Adipocyte (in vitro differentiated cells): Measurements from ENCODE around the gene SLC8A2.

Experiments
- DNase-seq: peaks from one replicate; pipeline ENCODE4 v3.0.0-alpha.2; 2015; ENCODE audit warnings: low read depth
- H3K27me3 ChIP-seq: replicated peaks from 2 replicates; pipeline ENCODE4 v1.7.0; 2013; ENCODE audit warnings: mild to moderate bottlenecking, low read length, moderate library complexity; ENCODE audit not compliant: control insufficient read depth, insufficient read depth
- H3K36me3 ChIP-seq: 2 replicates; pipeline ENCODE4 v1.7.0; 2013; ENCODE audit warnings: low read length, mild to moderate bottlenecking, moderate library complexity; ENCODE audit not compliant: control insufficient read depth, insufficient read depth, severe bottlenecking
- H3K4me1 ChIP-seq: 2 replicates; pipeline ENCODE4 v1.7.0; 2013; ENCODE audit warnings: mild to moderate bottlenecking, low read length, moderate library complexity; ENCODE audit not compliant: control insufficient read depth, insufficient read depth
- H3K4me3 ChIP-seq: 2 replicates; pipeline ENCODE4 v1.7.0; 2013; ENCODE audit warnings: mild to moderate bottlenecking, low read length, moderate library complexity
- H3K9ac ChIP-seq: 2 replicates; pipeline ENCODE4 v1.7.0; 2013; ENCODE audit warnings: mild to moderate bottlenecking, low read length, moderate library complexity
- H3K9me3 ChIP-seq: 2 replicates; pipeline ENCODE4 v1.7.0; 2013; ENCODE audit warnings: mild to moderate bottlenecking, low read length, moderate library complexity; ENCODE audit not compliant: control insufficient read depth

The SLC8A2 gene

GRCh38 chr19:47471733-47472457 lies at the start of gene SLC8A2:
TSS of gene SLC8A2 (minus strand) at chr19:47471893. CDS start at chr19:47466403, 5,490 bp downstream.
- peaks cover 3% of the 10 kb centered on the region for H3K4me1 ChIP-seq
- H3K36me3 ChIP-seq, result no peaks in the 10 kb centered on the region
- peaks cover 47% of the 10 kb centered on the region for H3K27me3 ChIP-seq
- no peaks in the 10 kb centered on the region for H3K9me3 ChIP-seq
- no peak within 1 kb of the TSS for H3K9ac ChIP-seq
- DNase-seq, result peak; percentile 78
- no peak within 1 kb of the TSS for H3K4me3 ChIP-seq

GRCh38 chr19:47520839-47521238 lies 49.1 kb upstream of the SLC8A2 start:
- no peak overlapping the region for H3K9ac ChIP-seq
- no peak for DNase-seq
- peaks cover 9% of the 10 kb centered on the region for H3K4me1 ChIP-seq
- no peaks in the 10 kb centered on the region for H3K36me3 ChIP-seq
- no peaks in the 10 kb centered on the region for H3K9me3 ChIP-seq
- H3K4me3 ChIP-seq, result no peak overlapping the region
- peaks cover 5% of the 10 kb centered on the region for H3K27me3 ChIP-seq

- Histone ChIP-seq H3K4me3 (no peak overlapping the region), H3K4me1 (peaks cover 11% of the 10 kb centered on the region), H3K9me3 (no peaks in the 10 kb centered on the region), H3K27me3 (peaks cover 5% of the 10 kb centered on the region), H3K36me3 (no peaks in the 10 kb centered on the region), H3K9ac (no peak overlapping the region)
- no peak for DNase-seq
Measured at GRCh38 chr19:47520343-47520806, 48.7 kb upstream of the SLC8A2 start.

- Histone ChIP-seq H3K4me3 (no peak overlapping the region), H3K36me3 (no peaks in the 10 kb centered on the region), H3K4me1 (peaks cover 11% of the 10 kb centered on the region), H3K9ac (no peak overlapping the region), H3K27me3 (peaks cover 5% of the 10 kb centered on the region), H3K9me3 (no peaks in the 10 kb centered on the region)
- DNase-seq, result no peak
Measured at GRCh38 chr19:47518854-47519253, 47.2 kb upstream of the SLC8A2 start.

- no peak for DNase-seq
- Histone ChIP-seq H3K27me3 (peaks cover 5% of the 10 kb centered on the region), H3K9ac (no peak overlapping the region), H3K9me3 (no peaks in the 10 kb centered on the region), H3K36me3 (no peaks in the 10 kb centered on the region), H3K4me3 (no peak overlapping the region), H3K4me1 (peaks cover 16% of the 10 kb centered on the region)
Measured at GRCh38 chr19:47518139-47518538, 46.4 kb upstream of the SLC8A2 start.

GRCh38 chr19:47514869-47515588 lies 43.3 kb upstream of the SLC8A2 start, which contains the start of gene NAPA:
TSS of gene NAPA (minus strand) at chr19:47515063. CDS start at chr19:47514940, 123 bp downstream.
- H3K36me3 ChIP-seq, result no peaks in the 10 kb centered on the region
- H3K27me3 ChIP-seq, result no peaks in the 10 kb centered on the region
- peak within 1 kb of the TSS; percentile 100 for H3K4me3 ChIP-seq
- H3K9ac ChIP-seq, result peak within 1 kb of the TSS; percentile 100
- no peaks in the 10 kb centered on the region for H3K9me3 ChIP-seq
- peaks cover 40% of the 10 kb centered on the region for H3K4me1 ChIP-seq
- peak; percentile 100 for DNase-seq

GRCh38 chr19:47514151-47514868 lies 42.6 kb upstream of the SLC8A2 start:
- peak; percentile 51 for DNase-seq
- Histone ChIP-seq H3K4me1 (peaks cover 47% of the 10 kb centered on the region), H3K36me3 (no peaks in the 10 kb centered on the region), H3K4me3 (peak overlapping the region; percentile 100), H3K9ac (peak overlapping the region; percentile 100), H3K27me3 (no peaks in the 10 kb centered on the region), H3K9me3 (no peaks in the 10 kb centered on the region)

- no peaks in the 10 kb centered on the region for H3K36me3 ChIP-seq
- DNase-seq, result no peak
- H3K9ac ChIP-seq, result peak overlapping the region; percentile 100
- no peaks in the 10 kb centered on the region for H3K27me3 ChIP-seq
- peak overlapping the region; percentile 100 for H3K4me3 ChIP-seq
- H3K9me3 ChIP-seq, result no peaks in the 10 kb centered on the region
- H3K4me1 ChIP-seq, result peaks cover 48% of the 10 kb centered on the region
Measured at GRCh38 chr19:47512948-47513319, 41.2 kb upstream of the SLC8A2 start.

GRCh38 chr19:47512183-47512947 lies 40.7 kb upstream of the SLC8A2 start:
- Histone ChIP-seq H3K36me3 (no peaks in the 10 kb centered on the region), H3K9me3 (no peaks in the 10 kb centered on the region), H3K4me1 (peaks cover 53% of the 10 kb centered on the region), H3K4me3 (peak overlapping the region; percentile 100), H3K9ac (peak overlapping the region; percentile 100), H3K27me3 (no peaks in the 10 kb centered on the region)
- peak; percentile 39 for DNase-seq

GRCh38 chr19:47511681-47512080 lies 40.0 kb upstream of the SLC8A2 start:
- no peaks in the 10 kb centered on the region for H3K27me3 ChIP-seq
- H3K4me3 ChIP-seq, result peak overlapping the region; percentile 100
- H3K9me3 ChIP-seq, result no peaks in the 10 kb centered on the region
- peaks cover 56% of the 10 kb centered on the region for H3K4me1 ChIP-seq
- peak overlapping the region; percentile 100 for H3K9ac ChIP-seq
- H3K36me3 ChIP-seq, result no peaks in the 10 kb centered on the region
- DNase-seq, result no peak
